Mesenchymal stem cell (in vitro differentiated cells and primary cell): ENCODE results near the gene CDON.

ENCODE experiments used
- DNase-seq: peaks from one replicate; pipeline ENCODE4 v3.0.0-alpha.2; 2013
- H2AFZ ChIP-seq: one replicate; pipeline ENCODE4 v1.6.1; 2013; ENCODE audit warnings: low read depth, mild to moderate bottlenecking, control low read depth, inconsistent platforms, low read length, moderate library complexity
- H2AK5ac ChIP-seq: 2 replicates; pipeline ENCODE4 v1.6.1; 2013; ENCODE audit warnings: low read length, moderate library complexity, mild to moderate bottlenecking, inconsistent platforms; ENCODE audit not compliant: severe bottlenecking
- H2BK120ac ChIP-seq: one replicate; pipeline ENCODE4 v1.6.1; 2013; ENCODE audit warnings: low read depth, mild to moderate bottlenecking, inconsistent platforms, low read length, moderate library complexity
- H2BK12ac ChIP-seq, 2 experiments: one replicate each; pipeline ENCODE4 v1.6.1; 2013; ENCODE audit warnings: inconsistent platforms in 2 of 2, low read length in 2 of 2, mild to moderate bottlenecking in 2 of 2, moderate library complexity in 2 of 2, control low read depth in 1 of 2
- H2BK15ac ChIP-seq: one replicate; pipeline ENCODE4 v1.6.1; 2013; ENCODE audit warnings: mild to moderate bottlenecking, low read depth, inconsistent platforms; ENCODE audit not compliant: poor library complexity, severe bottlenecking
- H2BK5ac ChIP-seq: 2 replicates; pipeline ENCODE4 v1.6.1; 2013; ENCODE audit warnings: low read depth, mild to moderate bottlenecking, low read length, control low read depth, inconsistent platforms; ENCODE audit not compliant: poor library complexity, severe bottlenecking
- H3K14ac ChIP-seq, 2 experiments: one replicate each; pipeline ENCODE4 v1.6.1; 2013; ENCODE audit warnings: inconsistent platforms in 2 of 2, low read length in 2 of 2, control low read depth in 1 of 2, mild to moderate bottlenecking in 1 of 2, moderate library complexity in 1 of 2
- H3K18ac ChIP-seq, 2 experiments: one replicate each; pipeline ENCODE4 v1.6.1; 2013; ENCODE audit warnings: inconsistent platforms in 2 of 2, low read length in 2 of 2, control low read depth in 1 of 2, low read depth in 1 of 2, mild to moderate bottlenecking in 1 of 2
- H3K23ac ChIP-seq, 2 experiments: one replicate each; pipeline ENCODE4 v1.6.1; 2013; ENCODE audit warnings: inconsistent platforms in 2 of 2, low read length in 2 of 2, mild to moderate bottlenecking in 2 of 2, moderate library complexity in 2 of 2, control low read depth in 1 of 2
- H3K27ac ChIP-seq: 2 replicates; pipeline ENCODE4 v1.5.1; 2013; ENCODE audit warnings: mild to moderate bottlenecking, moderate library complexity, low read length, control low read depth, inconsistent platforms; ENCODE audit not compliant: poor library complexity, severe bottlenecking
- H3K27me3 ChIP-seq, 2 experiments: 2 replicates each; pipeline versions ENCODE4 v1.6.1 to v1.7.0; 2013; ENCODE audit warnings: low read length in 2 of 2, mild to moderate bottlenecking in 2 of 2, moderate library complexity in 2 of 2, control low read depth in 1 of 2, inconsistent platforms in 1 of 2; ENCODE audit not compliant: control insufficient read depth in 1 of 2, insufficient read depth in 1 of 2
- H3K36me3 ChIP-seq, 2 experiments: 2 replicates each; pipeline versions ENCODE4 v1.6.1 to v1.7.0; 2013; ENCODE audit warnings: low read length in 2 of 2, control low read depth in 1 of 2, inconsistent platforms in 1 of 2, low read depth in 1 of 2, mild to moderate bottlenecking in 1 of 2; ENCODE audit not compliant: insufficient read depth in 2 of 2, control insufficient read depth in 1 of 2
- H3K4ac ChIP-seq, 2 experiments: one replicate each; pipeline ENCODE4 v1.6.1; 2013; ENCODE audit warnings: inconsistent platforms in 2 of 2, low read length in 2 of 2, mild to moderate bottlenecking in 2 of 2, moderate library complexity in 2 of 2, control low read depth in 1 of 2, low read depth in 1 of 2
- H3K4me1 ChIP-seq: 2 replicates; pipeline ENCODE4 v1.6.1; 2013; ENCODE audit warnings: low read depth, low read length, control low read depth; ENCODE audit not compliant: control insufficient read depth, insufficient read depth
- H3K4me2 ChIP-seq: 2 replicates; pipeline ENCODE4 v1.6.1; 2013; ENCODE audit warnings: low read length, mild to moderate bottlenecking, inconsistent platforms; ENCODE audit not compliant: poor library complexity, severe bottlenecking
- H3K4me3 ChIP-seq, 2 experiments: 2 replicates each; pipeline versions ENCODE4 v1.5.1 to v1.7.0; 2013; ENCODE audit warnings: low read length in 2 of 2, mild to moderate bottlenecking in 2 of 2, control low read depth in 1 of 2, low read depth in 1 of 2; ENCODE audit not compliant: insufficient read depth in 1 of 2
- H3K79me1 ChIP-seq: replicated peaks from 2 replicates; pipeline ENCODE4 v1.6.1; 2013; ENCODE audit warnings: mild to moderate bottlenecking, control low read depth, low read length, inconsistent platforms; ENCODE audit not compliant: poor library complexity, severe bottlenecking
- H3K9ac ChIP-seq: 2 replicates; pipeline ENCODE4 v1.7.0; 2013; ENCODE audit warnings: mild to moderate bottlenecking, low read length, moderate library complexity
- H3K9me3 ChIP-seq: 2 replicates; pipeline ENCODE4 v1.7.0; 2013; ENCODE audit warnings: mild to moderate bottlenecking, low read length; ENCODE audit not compliant: control insufficient read depth
- H4K8ac ChIP-seq: one replicate; pipeline ENCODE4 v1.6.1; 2013; ENCODE audit warnings: inconsistent platforms, mild to moderate bottlenecking, low read length, moderate library complexity
- H4K91ac ChIP-seq: one replicate; pipeline ENCODE4 v1.6.1; 2013; ENCODE audit warnings: mild to moderate bottlenecking, low read length, inconsistent platforms
- WGBS: methylation state at CpG from one replicate; pipeline ENCODE4 v1.1.7; 2013; ENCODE audit warnings: mixed read lengths; 5-methylcytosine and 5-hydroxymethylcytosine counted together

CDON gene

DNA sequence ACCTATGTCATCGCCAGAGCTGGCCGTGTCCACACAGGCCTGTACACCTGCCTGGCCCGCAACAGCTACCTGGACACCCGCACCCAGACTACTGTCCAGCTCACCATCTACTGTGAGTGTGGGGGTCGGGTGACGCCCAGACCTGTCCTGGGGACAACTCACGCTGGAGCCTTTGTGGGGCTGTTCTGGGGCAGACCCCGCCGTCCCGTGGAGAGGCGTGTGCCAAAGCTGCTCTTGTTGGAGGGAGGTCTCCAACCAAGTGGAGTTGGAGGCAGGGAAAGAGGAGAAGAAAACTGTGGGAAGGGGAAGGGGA is 112.5 kb downstream of the CDON start:
- H2AK5ac ChIP-seq = no peak overlapping the region
- peaks cover 0 to 15% of the 10 kb centered on the region in 2 experiments for H3K36me3 ChIP-seq
- H3K23ac ChIP-seq = no peak overlapping the region
- H2BK120ac ChIP-seq = no peak overlapping the region
- no peak overlapping the region for H2AFZ ChIP-seq
- H4K91ac ChIP-seq = no peak overlapping the region
- H3K14ac ChIP-seq = no peak overlapping the region
- H2BK5ac ChIP-seq = no peak overlapping the region
- no peak overlapping the region for H2BK12ac ChIP-seq
- peaks cover 9% of the 10 kb centered on the region for H3K4me1 ChIP-seq
- no peak overlapping the region for H3K4me2 ChIP-seq
- H2BK15ac ChIP-seq = no peak overlapping the region
- no peak overlapping the region for H3K9ac ChIP-seq
- no peaks in the 10 kb centered on the region for H3K9me3 ChIP-seq
- 92% methylated on average over 10 of the region's 11 CpGs for WGBS
- H4K8ac ChIP-seq = no peak overlapping the region
- no peak for DNase-seq
- no peak overlapping the region for H3K18ac ChIP-seq
- H3K79me1 ChIP-seq = no peaks in the 10 kb centered on the region
- no peak overlapping the region for H3K4me3 ChIP-seq
- H3K27ac ChIP-seq = no peak overlapping the region
- peaks cover 0 to 7% of the 10 kb centered on the region in 2 experiments for H3K27me3 ChIP-seq
- H3K4ac ChIP-seq = no peak overlapping the region

DNA sequence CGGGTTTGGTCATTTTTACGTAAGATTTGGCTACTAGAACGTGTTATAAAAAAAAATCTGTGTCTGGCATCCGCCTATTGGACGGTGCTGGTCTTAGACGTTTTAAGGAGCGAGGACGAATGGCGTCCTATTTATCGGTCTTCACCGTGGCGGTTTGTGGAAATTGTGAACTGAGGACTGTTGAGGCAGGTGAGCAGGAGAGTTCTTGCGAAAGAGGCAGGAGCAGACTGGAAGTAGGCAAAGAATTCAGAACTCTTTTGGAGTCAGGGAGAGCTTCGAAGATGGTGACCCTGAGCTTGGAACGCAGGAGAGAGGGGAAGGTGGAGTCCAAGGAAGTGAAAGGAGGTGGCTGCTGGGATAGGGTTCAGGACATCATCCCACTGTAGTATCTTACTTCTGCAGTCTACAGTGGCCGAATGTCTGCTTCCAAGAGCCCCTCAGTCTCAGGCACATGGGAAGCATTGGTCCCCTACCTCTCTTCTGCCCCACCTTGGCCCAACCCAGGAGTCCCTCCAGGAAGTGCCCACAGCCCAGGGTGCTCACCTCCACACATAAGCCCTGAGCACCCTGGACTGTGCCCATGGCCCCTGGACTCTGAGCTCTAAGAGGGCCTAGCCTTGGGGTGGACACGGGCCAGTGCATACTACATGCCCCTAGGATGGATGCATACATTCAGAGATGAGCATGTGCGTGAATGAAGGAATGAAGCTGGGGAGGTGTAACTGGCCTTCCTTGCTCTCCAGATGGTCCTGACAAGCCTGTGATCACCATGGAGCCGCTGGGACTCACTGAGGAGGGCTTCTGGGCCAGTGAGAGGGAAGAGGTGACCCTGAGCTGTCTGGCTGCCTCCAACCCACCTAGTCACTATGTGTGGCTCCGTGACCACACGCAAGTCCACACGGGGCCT is 113.1 kb downstream of the CDON start:
- Histone ChIP-seq H3K9ac (no peak overlapping the region), H3K27me3 (peaks cover 0 to 12% of the 10 kb centered on the region in 2 experiments), H2AFZ (no peak overlapping the region), H3K4me1 (peaks cover 9% of the 10 kb centered on the region), H4K8ac (no peak overlapping the region), H2AK5ac (no peak overlapping the region), H3K9me3 (no peaks in the 10 kb centered on the region), H2BK120ac (no peak overlapping the region), H3K4me3 (no peak overlapping the region), H3K23ac (no peak overlapping the region), H2BK12ac (no peak overlapping the region), H4K91ac (no peak overlapping the region), H2BK5ac (no peak overlapping the region), H3K14ac (no peak overlapping the region), H3K79me1 (no peaks in the 10 kb centered on the region), H3K18ac (no peak overlapping the region), H3K36me3 (peaks cover 0 to 11% of the 10 kb centered on the region in 2 experiments), H2BK15ac (no peak overlapping the region), H3K4me2 (no peak overlapping the region), H3K4ac (no peak overlapping the region), H3K27ac (no peak overlapping the region)
- DNase-seq = no peak
- 96% methylated on average over 21 of the region's 22 CpGs for WGBS

DNA sequence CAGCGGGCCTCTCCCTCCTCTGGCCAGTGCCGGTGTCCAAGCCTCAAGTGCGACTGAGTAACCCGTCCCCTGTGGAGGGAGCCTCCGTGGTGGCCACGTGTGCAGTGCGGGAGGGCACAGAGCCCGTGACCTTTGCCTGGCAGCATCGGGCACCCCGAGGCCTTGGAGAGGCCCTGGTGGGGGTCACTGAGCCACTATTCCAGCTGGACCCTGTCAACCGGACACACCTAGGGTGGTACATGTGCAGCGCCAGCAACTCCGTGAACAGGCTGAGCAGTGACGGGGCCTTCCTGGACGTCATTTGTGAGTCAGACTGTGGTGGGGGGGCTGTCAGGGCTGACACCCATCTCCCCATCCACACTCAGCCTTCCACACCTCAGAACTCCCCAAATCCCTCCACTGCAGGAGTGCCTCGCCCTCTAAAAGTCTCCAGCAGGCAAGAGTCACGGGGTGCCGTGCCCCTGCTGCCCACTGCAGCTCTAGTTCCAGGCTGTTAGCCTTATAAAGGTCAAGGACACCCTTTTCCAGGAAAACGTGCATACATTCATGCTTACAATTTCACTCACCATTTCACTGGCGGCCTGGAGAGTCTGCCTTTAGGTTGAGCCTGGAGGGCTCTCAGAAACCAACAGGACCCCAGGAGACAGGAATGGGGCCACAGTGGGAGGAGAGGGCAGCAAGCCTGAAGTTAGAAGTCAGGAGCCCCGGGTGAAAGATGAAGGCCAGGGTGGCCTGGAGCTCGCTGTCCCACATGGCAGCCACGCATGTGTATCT is 114.2 kb downstream of the CDON start:
- Histone ChIP-seq H2AFZ (no peak overlapping the region), H3K27ac (no peak overlapping the region), H3K4me3 (no peak overlapping the region), H3K79me1 (no peaks in the 10 kb centered on the region), H2BK120ac (no peak overlapping the region), H3K4me2 (no peak overlapping the region), H2BK5ac (no peak overlapping the region), H3K14ac (no peak overlapping the region), H3K36me3 (peaks cover 0 to under 1% of the 10 kb centered on the region in 2 experiments), H3K18ac (no peak overlapping the region), H4K91ac (no peak overlapping the region), H3K4me1 (peaks cover 9% of the 10 kb centered on the region), H2BK15ac (no peak overlapping the region), H3K9me3 (no peaks in the 10 kb centered on the region), H2BK12ac (no peak overlapping the region), H3K9ac (no peak overlapping the region), H2AK5ac (no peak overlapping the region), H3K4ac (no peak overlapping the region), H3K27me3 (peaks cover 0 to 19% of the 10 kb centered on the region in 2 experiments), H3K23ac (no peak overlapping the region), H4K8ac (no peak overlapping the region)
- 84% methylated on average over 23 of the region's 23 CpGs for WGBS
- DNase-seq = no peak
